HEK293 (cell line): Measurements from ENCODE around the gene SMC3.

ENCODE experiments used
- BCL11A ChIP-seq: fragments of 450-650 bp; formaldehyde crosslinking; IDR thresholded peaks from 2 replicates; pipeline ENCODE4 v1.5.1; 2016; ENCODE audit warnings: low read depth, missing biosample characterization, missing genetic modification characterization
- GLIS2 ChIP-seq: fragments of 450-650 bp; formaldehyde crosslinking; IDR thresholded peaks from 2 replicates; pipeline ENCODE4 v1.5.1; 2016; ENCODE audit warnings: missing biosample characterization, missing genetic modification characterization
- HOXA7 ChIP-seq: sonication (generic); formaldehyde crosslinking; IDR thresholded peaks from 2 replicates; pipeline ENCODE4 v1.8.1; 2022; ENCODE audit warnings: missing genetic modification reagents, borderline replicate concordance
- RBAK ChIP-seq: fragments of 450-650 bp; formaldehyde crosslinking; IDR thresholded peaks from 2 replicates; pipeline ENCODE4 v1.5.1; 2016; ENCODE audit warnings: missing biosample characterization, missing genetic modification characterization
- YY1 ChIP-seq: fragments of 450-650 bp; formaldehyde crosslinking; IDR thresholded peaks from 2 replicates; pipeline ENCODE4 v1.5.1; 2018; ENCODE audit warnings: missing biosample characterization, missing genetic modification characterization
- ZFP37 ChIP-seq: fragments of 450-650 bp; formaldehyde crosslinking; IDR thresholded peaks from 2 replicates; pipeline ENCODE4 v1.5.1; 2016; ENCODE audit warnings: missing biosample characterization, missing genetic modification characterization
- ZNF146 ChIP-seq: fragments of 450-650 bp; formaldehyde crosslinking; IDR thresholded peaks from 2 replicates; pipeline ENCODE4 v1.5.1; 2016; ENCODE audit warnings: missing biosample characterization, missing genetic modification characterization
- ZNF24 ChIP-seq: fragments of 450-650 bp; formaldehyde crosslinking; IDR thresholded peaks from 2 replicates; pipeline ENCODE4 v1.5.1; 2016; ENCODE audit warnings: missing biosample characterization, missing genetic modification characterization
- ZNF350 ChIP-seq: fragments of 450-650 bp; formaldehyde crosslinking; IDR thresholded peaks from 2 replicates; pipeline ENCODE4 v1.5.0; 2017; ENCODE audit warnings: missing biosample characterization, mild to moderate bottlenecking, missing genetic modification characterization
- ZNF654 ChIP-seq: fragments of 450-650 bp; formaldehyde crosslinking; IDR thresholded peaks from 2 replicates; pipeline ENCODE4 v1.5.1; 2016; ENCODE audit warnings: low read depth, missing biosample characterization, missing genetic modification characterization
- ZNF658 ChIP-seq: fragments of 450-650 bp; formaldehyde crosslinking; IDR thresholded peaks from 2 replicates; pipeline ENCODE4; 2016; ENCODE audit warnings: missing biosample characterization, missing genetic modification characterization
- TF ChIP-seq, protein P1 (sequence below): fragments of 450-650 bp; formaldehyde crosslinking; IDR thresholded peaks from 2 replicates; pipeline ENCODE4 v1.5.1; 2016; ENCODE audit warnings: missing biosample characterization, missing genetic modification characterization
- TF ChIP-seq, protein P2 (sequence below): sonication (generic); formaldehyde crosslinking; IDR thresholded peaks from 2 replicates; pipeline ENCODE4 v1.8.1; 2022; ENCODE audit warnings: mild to moderate bottlenecking, moderate library complexity, missing genetic modification reagents
- TF ChIP-seq, protein P3 (sequence below): fragments of 450-650 bp; formaldehyde crosslinking; IDR thresholded peaks from 2 replicates; pipeline ENCODE4 v1.5.1; 2016; ENCODE audit warnings: missing biosample characterization, missing genetic modification characterization

DNA sequence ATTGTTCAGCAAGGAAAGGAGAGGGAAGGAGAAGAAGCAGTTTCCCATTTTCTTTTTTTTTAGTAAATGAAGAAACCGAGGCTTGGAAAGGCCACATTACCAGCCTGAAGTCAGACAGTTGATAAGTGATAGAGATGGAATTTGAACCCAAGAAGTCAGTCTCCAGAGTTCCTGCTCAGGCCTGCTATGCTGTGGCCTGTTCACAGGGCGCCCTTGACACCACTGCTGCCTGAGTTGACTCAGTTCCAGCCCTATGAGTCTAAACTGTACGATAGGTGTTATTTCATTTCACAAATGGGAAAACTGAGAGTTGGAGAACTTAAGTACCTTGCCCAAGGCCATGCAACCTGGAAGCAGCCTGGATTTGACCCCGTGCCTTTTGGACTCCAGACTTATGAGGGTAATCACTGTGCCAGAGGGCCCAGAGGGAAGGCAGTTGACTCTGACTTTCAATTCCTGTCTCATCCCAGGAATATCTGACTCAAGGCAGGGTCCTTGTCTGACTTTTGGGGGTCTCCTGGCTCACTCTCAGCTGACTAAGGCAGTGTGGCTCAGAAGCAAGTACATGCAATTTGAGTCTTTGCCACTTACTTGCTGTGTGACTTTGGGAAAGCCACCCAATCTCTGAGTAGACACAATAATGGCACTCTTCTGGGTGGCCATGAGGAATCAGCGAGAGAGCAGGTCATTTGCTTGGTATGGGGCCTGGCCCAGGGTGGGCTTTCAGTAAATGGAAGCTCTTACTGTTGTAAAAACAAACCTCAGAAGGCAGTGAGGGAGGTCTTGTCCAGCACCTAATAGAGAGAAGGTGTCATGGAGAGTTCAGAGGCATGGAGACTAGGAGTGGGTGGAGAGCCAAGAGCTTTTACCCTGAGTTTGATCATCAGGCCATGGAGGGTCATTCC is 58.7 kb downstream of the SMC3 start:
- TF ChIP-seq, protein P1, sequence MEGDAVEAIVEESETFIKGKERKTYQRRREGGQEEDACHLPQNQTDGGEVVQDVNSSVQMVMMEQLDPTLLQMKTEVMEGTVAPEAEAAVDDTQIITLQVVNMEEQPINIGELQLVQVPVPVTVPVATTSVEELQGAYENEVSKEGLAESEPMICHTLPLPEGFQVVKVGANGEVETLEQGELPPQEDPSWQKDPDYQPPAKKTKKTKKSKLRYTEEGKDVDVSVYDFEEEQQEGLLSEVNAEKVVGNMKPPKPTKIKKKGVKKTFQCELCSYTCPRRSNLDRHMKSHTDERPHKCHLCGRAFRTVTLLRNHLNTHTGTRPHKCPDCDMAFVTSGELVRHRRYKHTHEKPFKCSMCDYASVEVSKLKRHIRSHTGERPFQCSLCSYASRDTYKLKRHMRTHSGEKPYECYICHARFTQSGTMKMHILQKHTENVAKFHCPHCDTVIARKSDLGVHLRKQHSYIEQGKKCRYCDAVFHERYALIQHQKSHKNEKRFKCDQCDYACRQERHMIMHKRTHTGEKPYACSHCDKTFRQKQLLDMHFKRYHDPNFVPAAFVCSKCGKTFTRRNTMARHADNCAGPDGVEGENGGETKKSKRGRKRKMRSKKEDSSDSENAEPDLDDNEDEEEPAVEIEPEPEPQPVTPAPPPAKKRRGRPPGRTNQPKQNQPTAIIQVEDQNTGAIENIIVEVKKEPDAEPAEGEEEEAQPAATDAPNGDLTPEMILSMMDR, result no peak
- TF ChIP-seq, protein P2, sequence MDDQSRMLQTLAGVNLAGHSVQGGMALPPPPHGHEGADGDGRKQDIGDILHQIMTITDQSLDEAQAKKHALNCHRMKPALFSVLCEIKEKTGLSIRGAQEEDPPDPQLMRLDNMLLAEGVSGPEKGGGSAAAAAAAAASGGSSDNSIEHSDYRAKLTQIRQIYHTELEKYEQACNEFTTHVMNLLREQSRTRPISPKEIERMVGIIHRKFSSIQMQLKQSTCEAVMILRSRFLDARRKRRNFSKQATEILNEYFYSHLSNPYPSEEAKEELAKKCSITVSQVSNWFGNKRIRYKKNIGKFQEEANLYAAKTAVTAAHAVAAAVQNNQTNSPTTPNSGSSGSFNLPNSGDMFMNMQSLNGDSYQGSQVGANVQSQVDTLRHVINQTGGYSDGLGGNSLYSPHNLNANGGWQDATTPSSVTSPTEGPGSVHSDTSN, result no peak
- TF ChIP-seq YY1 (tag by site-specific recombination) (no peak), ZNF350 (tag by site-specific recombination) (no peak), ZNF24 (tag by site-specific recombination) (no peak), BCL11A (no peak), ZNF658 (tag by site-specific recombination) (no peak), GLIS2 (no peak), ZNF146 (tag by site-specific recombination) (no peak), ZFP37 (tag by site-specific recombination) (no peak), HOXA7 (CRISPR knock-in tag) (no peak), ZNF654 (tag by site-specific recombination) (no peak), RBAK (no peak)
- TF ChIP-seq, protein P3, sequence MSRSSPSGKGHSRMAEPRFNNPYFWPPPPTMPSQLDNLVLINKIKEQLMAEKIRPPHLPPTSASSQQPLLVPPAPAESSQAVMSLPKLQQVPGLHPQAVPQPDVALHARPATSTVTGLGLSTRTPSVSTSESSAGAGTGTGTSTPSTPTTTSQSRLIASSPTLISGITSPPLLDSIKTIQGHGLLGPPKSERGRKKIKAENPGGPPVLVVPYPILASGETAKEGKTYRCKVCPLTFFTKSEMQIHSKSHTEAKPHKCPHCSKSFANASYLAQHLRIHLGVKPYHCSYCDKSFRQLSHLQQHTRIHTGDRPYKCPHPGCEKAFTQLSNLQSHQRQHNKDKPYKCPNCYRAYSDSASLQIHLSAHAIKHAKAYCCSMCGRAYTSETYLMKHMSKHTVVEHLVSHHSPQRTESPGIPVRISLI (tag by site-specific recombination), result no peak
